ENCODE results near the gene YJU2. TPM values are rescaled to one million over a fixed set of nuclear protein-coding genes. Genes with fewer than 3 reads are reported as not detected.

The YJU2 gene
- total RNA-seq (27.5 and 30.4 TPM in 2 replicates), polyA plus RNA-seq (19.1 and 24.7 TPM in 2 replicates)

DNA sequence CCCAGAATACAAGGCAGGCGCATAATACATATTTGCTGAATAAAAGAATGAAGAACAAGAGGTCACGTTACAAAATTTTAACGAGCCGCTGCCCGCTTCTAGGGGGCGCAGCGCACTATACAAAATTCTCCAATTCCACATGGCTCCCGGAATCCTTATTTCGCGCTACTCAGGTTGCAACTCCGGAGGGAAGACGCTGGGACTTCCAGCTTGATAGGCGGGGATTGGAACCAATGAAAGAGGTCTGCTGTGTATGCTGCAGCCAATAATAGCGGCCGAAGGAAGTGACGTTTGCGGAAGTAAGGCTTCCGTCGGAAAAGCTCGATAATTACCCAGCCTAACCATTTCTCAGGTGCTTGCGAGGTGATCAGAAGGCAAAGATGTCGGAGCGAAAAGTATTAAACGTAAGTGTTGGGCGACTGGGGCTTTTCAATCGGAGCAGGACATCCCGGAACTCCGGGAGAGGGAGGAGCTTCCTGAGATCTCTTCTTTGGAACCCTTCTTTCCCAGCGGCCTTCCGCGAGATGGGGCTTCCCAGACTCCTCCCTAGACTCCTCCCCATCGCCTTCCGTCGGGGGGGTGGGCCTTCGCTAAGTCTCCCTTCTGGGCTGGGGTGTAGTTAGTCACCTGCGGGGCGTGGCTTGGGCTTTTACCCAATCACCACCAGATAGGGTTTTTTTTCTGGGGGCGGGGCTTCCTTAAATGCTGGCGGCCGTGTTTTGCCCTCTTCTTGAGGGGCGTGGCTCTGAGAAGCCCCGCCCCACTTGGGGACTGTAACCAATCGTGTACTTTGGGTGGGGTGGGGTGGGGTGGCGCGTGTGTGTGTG is at the start of gene YJU2:
YJU2 (plus strand) TSS at position 314 of the 827 bp plus-strand sequence; CDS start at position 381, 67 bp downstream.
- peak; percentile 100 for DNase-seq (ENCODE audit: low read depth in 1 of 2, low spot score in 1 of 2)
- Histone ChIP-seq H3K27me3 (no peaks in the 10 kb centered on the region), H3K36me3 (peaks cover 17% of the 10 kb centered on the region), H3K4me3 (peak within 1 kb of the TSS; percentile 59), H3K9me3 (ENCODE audit: low read depth) (no peaks in the 10 kb centered on the region), H3K27ac (peak within 1 kb of the TSS; percentile 93), H3K4me1 (ENCODE audit: low read depth) (peaks cover 3% of the 10 kb centered on the region)
- TF ChIP-seq, protein P1, sequence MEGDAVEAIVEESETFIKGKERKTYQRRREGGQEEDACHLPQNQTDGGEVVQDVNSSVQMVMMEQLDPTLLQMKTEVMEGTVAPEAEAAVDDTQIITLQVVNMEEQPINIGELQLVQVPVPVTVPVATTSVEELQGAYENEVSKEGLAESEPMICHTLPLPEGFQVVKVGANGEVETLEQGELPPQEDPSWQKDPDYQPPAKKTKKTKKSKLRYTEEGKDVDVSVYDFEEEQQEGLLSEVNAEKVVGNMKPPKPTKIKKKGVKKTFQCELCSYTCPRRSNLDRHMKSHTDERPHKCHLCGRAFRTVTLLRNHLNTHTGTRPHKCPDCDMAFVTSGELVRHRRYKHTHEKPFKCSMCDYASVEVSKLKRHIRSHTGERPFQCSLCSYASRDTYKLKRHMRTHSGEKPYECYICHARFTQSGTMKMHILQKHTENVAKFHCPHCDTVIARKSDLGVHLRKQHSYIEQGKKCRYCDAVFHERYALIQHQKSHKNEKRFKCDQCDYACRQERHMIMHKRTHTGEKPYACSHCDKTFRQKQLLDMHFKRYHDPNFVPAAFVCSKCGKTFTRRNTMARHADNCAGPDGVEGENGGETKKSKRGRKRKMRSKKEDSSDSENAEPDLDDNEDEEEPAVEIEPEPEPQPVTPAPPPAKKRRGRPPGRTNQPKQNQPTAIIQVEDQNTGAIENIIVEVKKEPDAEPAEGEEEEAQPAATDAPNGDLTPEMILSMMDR (IDR thresholded peaks at IDR 0.05; ENCODE audit: low read depth, low read length) = peak; percentile 61

DNA sequence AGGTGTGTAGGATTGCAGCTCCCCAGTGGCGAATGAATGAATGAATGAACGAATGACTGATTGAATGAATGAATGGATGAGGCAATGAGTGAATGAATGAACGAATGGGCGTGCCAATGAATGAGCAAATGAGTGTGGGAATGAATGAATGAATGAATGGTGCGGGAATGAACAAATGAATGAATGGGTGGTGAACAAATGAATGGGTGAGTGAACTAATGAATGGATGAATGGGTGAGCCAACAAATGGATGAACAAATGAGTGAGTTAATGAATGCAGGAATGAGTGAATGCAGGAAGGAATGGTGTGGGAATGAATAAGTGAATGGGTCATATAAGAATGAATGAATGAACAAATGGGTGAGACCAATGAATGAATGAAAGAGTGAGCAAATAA is 49.7 kb upstream of the YJU2 start:
- Histone ChIP-seq H3K36me3 (no peaks in the 10 kb centered on the region), H3K4me1 (ENCODE audit: low read depth) (no peaks in the 10 kb centered on the region), H3K4me3 (no peak overlapping the region), H3K9me3 (ENCODE audit: low read depth) (no peaks in the 10 kb centered on the region), H3K27me3 (peaks cover 55% of the 10 kb centered on the region), H3K27ac (no peak overlapping the region)
- no peak for DNase-seq (ENCODE audit: low read depth in 1 of 2, low spot score in 1 of 2)
- TF ChIP-seq, protein P1 (IDR thresholded peaks at IDR 0.05; ENCODE audit: low read depth, low read length) = no peak

DNA sequence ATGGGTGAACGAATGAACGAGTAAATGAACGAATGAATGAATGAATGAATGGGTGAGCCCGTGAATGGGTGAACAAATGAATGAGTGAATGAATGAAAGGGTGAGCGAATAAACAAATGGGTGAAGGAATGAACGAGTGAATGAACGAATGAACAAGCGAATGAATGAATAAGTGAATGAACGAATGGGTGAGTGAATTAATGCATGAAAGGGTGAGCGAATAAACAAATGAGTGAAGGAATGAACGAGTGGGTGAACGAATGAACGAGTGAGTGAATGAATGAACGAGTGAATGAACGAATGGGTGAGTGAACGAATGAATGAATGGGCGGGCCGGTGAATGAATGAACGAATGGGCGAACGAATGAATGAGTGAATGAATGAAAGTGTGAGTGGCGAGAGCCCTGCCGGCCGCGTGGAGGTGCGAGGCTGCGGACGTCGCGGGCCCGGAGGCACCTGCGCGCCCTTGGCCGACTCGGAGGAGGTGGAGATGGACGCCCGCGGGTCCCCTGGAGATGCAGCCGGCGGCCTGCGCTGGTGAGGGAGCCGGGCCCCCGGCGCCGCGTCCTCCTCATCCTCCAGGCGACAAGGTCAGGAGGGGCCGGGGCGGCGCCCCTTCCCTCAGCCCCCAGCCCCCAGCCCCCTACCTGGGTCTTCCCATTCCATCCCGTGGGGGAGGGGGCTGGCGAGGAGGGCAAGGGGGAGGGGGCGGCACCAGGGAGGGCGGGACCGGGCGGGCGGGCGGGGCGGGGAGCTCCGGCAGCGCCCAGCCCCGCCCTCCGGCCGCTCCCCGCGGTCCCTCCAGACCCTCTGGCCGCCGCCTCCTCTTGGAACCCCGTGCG is 49.0 kb upstream of the YJU2 start:
- no peaks in the 10 kb centered on the region for H3K36me3 ChIP-seq
- H3K4me1 ChIP-seq (ENCODE audit: low read depth) = no peaks in the 10 kb centered on the region
- TF ChIP-seq, protein P1 (IDR thresholded peaks at IDR 0.05; ENCODE audit: low read depth, low read length) = no peak
- H3K27ac ChIP-seq = no peak overlapping the region
- H3K27me3 ChIP-seq = peaks cover 55% of the 10 kb centered on the region
- DNase-seq (ENCODE audit: low read depth in 1 of 2, low spot score in 1 of 2) = peak in 1 of 2 donors; percentile 56
- no peaks in the 10 kb centered on the region for H3K9me3 ChIP-seq (ENCODE audit: low read depth)
- peak overlapping the region; percentile 43 for H3K4me3 ChIP-seq

DNA sequence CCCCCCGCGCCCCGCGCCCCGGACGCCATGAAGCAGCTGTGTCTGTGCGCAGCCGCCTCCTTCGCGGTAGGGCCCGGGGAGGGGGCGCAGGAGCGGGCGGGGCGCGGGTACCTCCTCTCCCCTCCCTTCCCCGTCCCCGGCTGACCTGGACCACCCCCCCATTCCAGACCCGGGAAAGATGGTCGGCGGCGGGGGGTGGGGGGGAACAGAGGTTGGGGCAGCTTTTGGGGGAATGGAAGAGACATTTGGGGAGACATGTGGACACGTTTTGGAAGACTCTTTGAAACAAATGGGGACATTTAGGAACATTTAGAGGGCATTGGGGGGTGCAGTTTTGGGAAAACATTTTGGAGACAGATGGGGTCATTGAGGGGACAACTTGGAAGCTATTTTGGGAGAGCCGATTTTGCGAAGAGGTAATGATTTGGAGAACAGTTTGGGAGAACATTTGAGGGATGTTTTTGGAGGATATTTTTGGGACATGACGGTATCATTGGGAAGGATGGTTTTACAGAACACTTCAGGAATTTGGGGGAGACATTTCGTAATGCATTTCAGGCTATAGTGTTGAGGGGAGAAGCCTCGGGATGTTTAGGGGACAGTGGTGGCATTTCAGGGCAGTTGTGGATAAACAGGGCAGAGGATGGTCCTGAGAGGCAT is 48.3 kb upstream of the YJU2 start:
- no peaks in the 10 kb centered on the region for H3K4me1 ChIP-seq (ENCODE audit: low read depth)
- H3K4me3 ChIP-seq = peak overlapping the region; percentile 43
- no peak overlapping the region for H3K27ac ChIP-seq
- no peaks in the 10 kb centered on the region for H3K9me3 ChIP-seq (ENCODE audit: low read depth)
- TF ChIP-seq, protein P1 (IDR thresholded peaks at IDR 0.05; ENCODE audit: low read depth, low read length) = no peak
- H3K27me3 ChIP-seq = peaks cover 55% of the 10 kb centered on the region
- DNase-seq (ENCODE audit: low read depth in 1 of 2, low spot score in 1 of 2) = no peak
- no peaks in the 10 kb centered on the region for H3K36me3 ChIP-seq

DNA sequence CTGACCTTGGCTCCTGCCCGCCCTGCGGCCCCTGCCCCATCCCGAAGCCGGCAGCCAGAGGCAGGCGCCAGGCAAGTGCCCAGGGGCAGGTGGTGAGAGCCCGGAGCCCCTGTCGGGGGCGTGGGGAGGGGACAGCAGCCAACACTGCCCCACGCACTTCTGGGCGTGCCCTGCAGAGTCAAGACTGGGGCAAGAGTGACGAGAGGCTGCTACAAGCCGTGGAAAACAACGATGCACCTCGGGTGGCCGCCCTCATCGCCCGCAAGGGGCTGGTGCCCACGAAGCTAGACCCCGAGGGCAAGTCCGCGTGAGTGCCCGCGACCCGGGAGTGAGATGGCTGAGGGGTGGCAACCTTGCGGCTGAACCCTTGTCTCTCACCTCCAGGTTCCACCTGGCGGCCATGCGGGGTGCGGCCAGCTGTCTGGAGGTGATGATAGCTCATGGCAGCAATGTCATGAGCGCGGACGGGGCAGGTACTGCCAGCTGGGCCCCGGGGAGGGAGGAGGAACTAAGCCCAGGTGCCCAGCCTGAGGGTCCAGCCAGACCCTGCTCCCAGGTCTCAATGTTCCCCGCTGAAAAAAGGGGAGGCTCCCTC is 47.1 kb upstream of the YJU2 start:
- TF ChIP-seq, protein P1 (IDR thresholded peaks at IDR 0.05; ENCODE audit: low read depth, low read length) = no peak
- peaks cover 50% of the 10 kb centered on the region for H3K27me3 ChIP-seq
- no peaks in the 10 kb centered on the region for H3K36me3 ChIP-seq
- no peaks in the 10 kb centered on the region for H3K9me3 ChIP-seq (ENCODE audit: low read depth)
- no peak for DNase-seq (ENCODE audit: low read depth in 1 of 2, low spot score in 1 of 2)
- H3K4me1 ChIP-seq (ENCODE audit: low read depth) = no peaks in the 10 kb centered on the region
- no peak overlapping the region for H3K4me3 ChIP-seq
- no peak overlapping the region for H3K27ac ChIP-seq

Measured in cardiac muscle cell (in vitro differentiated cells and primary cell).